ENCODE results near the gene SCUBE1. TPM values are rescaled to one million over a fixed set of nuclear protein-coding genes. Genes with fewer than 3 reads are reported as not detected.

SCUBE1 gene
- total and polyA plus RNA-seq, 2 of the 8 experiments (the other 6 are each of a cell fraction or from before 2014, with no cell fraction given) = 2.3 to 4.9 TPM

DNA sequence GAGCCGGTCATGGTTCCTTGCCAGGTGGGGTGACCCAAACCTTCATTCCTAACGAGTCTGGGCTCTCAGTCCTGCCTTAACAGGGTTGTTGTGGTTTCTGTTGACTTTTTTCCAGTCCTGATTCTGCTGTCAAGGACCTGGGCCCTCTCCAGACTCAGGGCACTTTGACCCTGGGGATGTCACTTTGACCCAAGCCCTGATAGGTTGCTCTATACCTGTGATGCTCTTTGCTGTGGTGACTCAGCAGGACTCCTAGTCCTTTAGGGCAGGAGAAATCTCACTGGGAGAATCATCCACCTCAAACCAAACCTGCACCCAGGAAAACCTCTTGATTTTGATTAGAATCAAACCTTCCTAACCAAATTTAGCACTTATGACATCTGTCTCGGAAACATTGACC, 48.1 kb upstream of the SCUBE1 start (continued):
- TF ChIP-seq, protein P1, sequence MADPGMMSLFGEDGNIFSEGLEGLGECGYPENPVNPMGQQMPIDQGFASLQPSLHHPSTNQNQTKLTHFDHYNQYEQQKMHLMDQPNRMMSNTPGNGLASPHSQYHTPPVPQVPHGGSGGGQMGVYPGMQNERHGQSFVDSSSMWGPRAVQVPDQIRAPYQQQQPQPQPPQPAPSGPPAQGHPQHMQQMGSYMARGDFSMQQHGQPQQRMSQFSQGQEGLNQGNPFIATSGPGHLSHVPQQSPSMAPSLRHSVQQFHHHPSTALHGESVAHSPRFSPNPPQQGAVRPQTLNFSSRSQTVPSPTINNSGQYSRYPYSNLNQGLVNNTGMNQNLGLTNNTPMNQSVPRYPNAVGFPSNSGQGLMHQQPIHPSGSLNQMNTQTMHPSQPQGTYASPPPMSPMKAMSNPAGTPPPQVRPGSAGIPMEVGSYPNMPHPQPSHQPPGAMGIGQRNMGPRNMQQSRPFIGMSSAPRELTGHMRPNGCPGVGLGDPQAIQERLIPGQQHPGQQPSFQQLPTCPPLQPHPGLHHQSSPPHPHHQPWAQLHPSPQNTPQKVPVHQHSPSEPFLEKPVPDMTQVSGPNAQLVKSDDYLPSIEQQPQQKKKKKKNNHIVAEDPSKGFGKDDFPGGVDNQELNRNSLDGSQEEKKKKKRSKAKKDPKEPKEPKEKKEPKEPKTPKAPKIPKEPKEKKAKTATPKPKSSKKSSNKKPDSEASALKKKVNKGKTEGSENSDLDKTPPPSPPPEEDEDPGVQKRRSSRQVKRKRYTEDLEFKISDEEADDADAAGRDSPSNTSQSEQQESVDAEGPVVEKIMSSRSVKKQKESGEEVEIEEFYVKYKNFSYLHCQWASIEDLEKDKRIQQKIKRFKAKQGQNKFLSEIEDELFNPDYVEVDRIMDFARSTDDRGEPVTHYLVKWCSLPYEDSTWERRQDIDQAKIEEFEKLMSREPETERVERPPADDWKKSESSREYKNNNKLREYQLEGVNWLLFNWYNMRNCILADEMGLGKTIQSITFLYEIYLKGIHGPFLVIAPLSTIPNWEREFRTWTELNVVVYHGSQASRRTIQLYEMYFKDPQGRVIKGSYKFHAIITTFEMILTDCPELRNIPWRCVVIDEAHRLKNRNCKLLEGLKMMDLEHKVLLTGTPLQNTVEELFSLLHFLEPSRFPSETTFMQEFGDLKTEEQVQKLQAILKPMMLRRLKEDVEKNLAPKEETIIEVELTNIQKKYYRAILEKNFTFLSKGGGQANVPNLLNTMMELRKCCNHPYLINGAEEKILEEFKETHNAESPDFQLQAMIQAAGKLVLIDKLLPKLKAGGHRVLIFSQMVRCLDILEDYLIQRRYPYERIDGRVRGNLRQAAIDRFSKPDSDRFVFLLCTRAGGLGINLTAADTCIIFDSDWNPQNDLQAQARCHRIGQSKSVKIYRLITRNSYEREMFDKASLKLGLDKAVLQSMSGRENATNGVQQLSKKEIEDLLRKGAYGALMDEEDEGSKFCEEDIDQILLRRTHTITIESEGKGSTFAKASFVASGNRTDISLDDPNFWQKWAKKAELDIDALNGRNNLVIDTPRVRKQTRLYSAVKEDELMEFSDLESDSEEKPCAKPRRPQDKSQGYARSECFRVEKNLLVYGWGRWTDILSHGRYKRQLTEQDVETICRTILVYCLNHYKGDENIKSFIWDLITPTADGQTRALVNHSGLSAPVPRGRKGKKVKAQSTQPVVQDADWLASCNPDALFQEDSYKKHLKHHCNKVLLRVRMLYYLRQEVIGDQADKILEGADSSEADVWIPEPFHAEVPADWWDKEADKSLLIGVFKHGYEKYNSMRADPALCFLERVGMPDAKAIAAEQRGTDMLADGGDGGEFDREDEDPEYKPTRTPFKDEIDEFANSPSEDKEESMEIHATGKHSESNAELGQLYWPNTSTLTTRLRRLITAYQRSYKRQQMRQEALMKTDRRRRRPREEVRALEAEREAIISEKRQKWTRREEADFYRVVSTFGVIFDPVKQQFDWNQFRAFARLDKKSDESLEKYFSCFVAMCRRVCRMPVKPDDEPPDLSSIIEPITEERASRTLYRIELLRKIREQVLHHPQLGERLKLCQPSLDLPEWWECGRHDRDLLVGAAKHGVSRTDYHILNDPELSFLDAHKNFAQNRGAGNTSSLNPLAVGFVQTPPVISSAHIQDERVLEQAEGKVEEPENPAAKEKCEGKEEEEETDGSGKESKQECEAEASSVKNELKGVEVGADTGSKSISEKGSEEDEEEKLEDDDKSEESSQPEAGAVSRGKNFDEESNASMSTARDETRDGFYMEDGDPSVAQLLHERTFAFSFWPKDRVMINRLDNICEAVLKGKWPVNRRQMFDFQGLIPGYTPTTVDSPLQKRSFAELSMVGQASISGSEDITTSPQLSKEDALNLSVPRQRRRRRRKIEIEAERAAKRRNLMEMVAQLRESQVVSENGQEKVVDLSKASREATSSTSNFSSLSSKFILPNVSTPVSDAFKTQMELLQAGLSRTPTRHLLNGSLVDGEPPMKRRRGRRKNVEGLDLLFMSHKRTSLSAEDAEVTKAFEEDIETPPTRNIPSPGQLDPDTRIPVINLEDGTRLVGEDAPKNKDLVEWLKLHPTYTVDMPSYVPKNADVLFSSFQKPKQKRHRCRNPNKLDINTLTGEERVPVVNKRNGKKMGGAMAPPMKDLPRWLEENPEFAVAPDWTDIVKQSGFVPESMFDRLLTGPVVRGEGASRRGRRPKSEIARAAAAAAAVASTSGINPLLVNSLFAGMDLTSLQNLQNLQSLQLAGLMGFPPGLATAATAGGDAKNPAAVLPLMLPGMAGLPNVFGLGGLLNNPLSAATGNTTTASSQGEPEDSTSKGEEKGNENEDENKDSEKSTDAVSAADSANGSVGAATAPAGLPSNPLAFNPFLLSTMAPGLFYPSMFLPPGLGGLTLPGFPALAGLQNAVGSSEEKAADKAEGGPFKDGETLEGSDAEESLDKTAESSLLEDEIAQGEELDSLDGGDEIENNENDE (IDR thresholded peaks at IDR 0.05; ENCODE audit: insufficient replicate concordance, low read length) = no peak
- TF ChIP-seq SIX5 (IDR thresholded peaks at IDR 0.05; ENCODE audit: low read depth, low read length) (no peak), CEBPB (IDR thresholded peaks at IDR 0.05; ENCODE audit: low read depth, low read length) (no peak), ZNF274 (IDR thresholded peaks at IDR 0.05; ENCODE audit: borderline replicate concordance, extremely low read depth, low read length) (no peak), CTBP2 (IDR thresholded peaks at IDR 0.05; ENCODE audit: borderline replicate concordance, insufficient read depth, insufficient read length, low read length) (no peak)
- TF ChIP-seq, protein P2, sequence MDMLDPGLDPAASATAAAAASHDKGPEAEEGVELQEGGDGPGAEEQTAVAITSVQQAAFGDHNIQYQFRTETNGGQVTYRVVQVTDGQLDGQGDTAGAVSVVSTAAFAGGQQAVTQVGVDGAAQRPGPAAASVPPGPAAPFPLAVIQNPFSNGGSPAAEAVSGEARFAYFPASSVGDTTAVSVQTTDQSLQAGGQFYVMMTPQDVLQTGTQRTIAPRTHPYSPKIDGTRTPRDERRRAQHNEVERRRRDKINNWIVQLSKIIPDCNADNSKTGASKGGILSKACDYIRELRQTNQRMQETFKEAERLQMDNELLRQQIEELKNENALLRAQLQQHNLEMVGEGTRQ (IDR thresholded peaks at IDR 0.05; ENCODE audit: low read length) = no peak
